Measurements from ENCODE around the gene MTMR11. TPM values are rescaled to one million over a fixed set of nuclear protein-coding genes. Genes with fewer than 3 reads are reported as not detected.
A peak's percentile ranks its signal among the peaks of the same experiment; 100 is the strongest.
"Not testable (repeated sequence)": the region's sequence is repeated elsewhere in the genome, so short reads cannot be mapped to it uniquely, and the experiment has no call there.

The MTMR11 gene
- 100 to 1,000 TPM; 176 to 247 TPM for total RNA-seq
- long read RNA-seq, partial matches to known transcripts: 61 of 102 reads
- long read RNA-seq, other reads (novel, unspliced or antisense): 36 of 102 reads

- intact Hi-C loops (cut with DNase I, micrococcal nuclease): no loop called here
- ATAC-seq: peak; percentile 67
- DNase-seq: peak; percentile 63 to 67
These were observed at the start of gene MTMR11 for GRCh38 chr1:149936170-149936991. MTMR11 (minus strand) TSS chr1:149936879; CDS start chr1:149936647, 232 bp downstream.

- ATAC-seq: peak; percentile 68
- intact Hi-C loops (cut with DNase I, micrococcal nuclease): no loop called here
- DNase-seq: no peak
These were observed 43.4 kb upstream of the MTMR11 start for GRCh38 chr1:149979972-149980540.

- intact Hi-C loops (cut with DNase I, micrococcal nuclease): no loop called here
- no peak for DNase-seq
- ATAC-seq: no peak
These were observed 42.7 kb upstream of the MTMR11 start for GRCh38 chr1:149979245-149979971.

GRCh38 chr1:149978547-149979023 is 41.9 kb upstream of the MTMR11 start:
- intact Hi-C loops (cut with DNase I, micrococcal nuclease): no loop called here
- ATAC-seq: peak; percentile 62
- DNase-seq: peak in 1 of 2 donors; percentile 28

- DNase-seq: no peak
- intact Hi-C loops (cut with DNase I, micrococcal nuclease): no loop called here
- no peak for ATAC-seq
These were observed 40.7 kb upstream of the MTMR11 start for GRCh38 chr1:149977345-149977744.

GRCh38 chr1:149972547-149972946 is 35.9 kb upstream of the MTMR11 start:
- intact Hi-C loops (cut with DNase I, micrococcal nuclease): no loop called here
- ATAC-seq (no peak), DNase-seq (no peak)

- no peak for ATAC-seq
- intact Hi-C loops (cut with DNase I, micrococcal nuclease): no loop called here
- no peak for DNase-seq
These were observed 31.0 kb upstream of the MTMR11 start for GRCh38 chr1:149967646-149968045.

- intact Hi-C loops (cut with DNase I, micrococcal nuclease): no loop called here
- ATAC-seq: no peak
These were observed 30.4 kb upstream of the MTMR11 start for GRCh38 chr1:149967041-149967440.

GRCh38 chr1:149966405-149966804 is 29.7 kb upstream of the MTMR11 start:
- intact Hi-C loops (cut with DNase I, micrococcal nuclease): no loop called here
- DNase-seq: no peak
- no peak for ATAC-seq

More at GRCh38 chr1:149967041-149967440, 30.4 kb upstream of the MTMR11 start:
- DNase-seq: no peak

- peak; percentile 21 for ATAC-seq
- intact Hi-C loops (cut with DNase I, micrococcal nuclease): no loop called here
- no peak for DNase-seq
These were observed 28.8 kb upstream of the MTMR11 start for GRCh38 chr1:149965440-149965839.

GRCh38 chr1:149963358-149963757 is 26.7 kb upstream of the MTMR11 start:
- no peak for DNase-seq
- no peak for ATAC-seq
- intact Hi-C loops (cut with DNase I, micrococcal nuclease): loop anchor here in 1 of 2 donors (2.0 to 5.0 kb wide), 2 partner anchors 87 to 214 kb away; no protein-coding TSS in a partner anchor

GRCh38 chr1:149962736-149963135 is 26.1 kb upstream of the MTMR11 start:
- intact Hi-C loops (cut with DNase I, micrococcal nuclease): loop anchor here in 1 of 2 donors (2.0 to 5.0 kb wide), 2 partner anchors 88 to 215 kb away; no protein-coding TSS in a partner anchor
- no peak for DNase-seq
- no peak for ATAC-seq

- intact Hi-C loops (cut with DNase I, micrococcal nuclease): loop anchor here in 1 of 2 donors (2.0 to 5.0 kb wide), 2 partner anchors 89 to 215 kb away; no protein-coding TSS in a partner anchor
- ATAC-seq: peak; percentile 95
- DNase-seq: peak in 1 of 2 donors; percentile 31
These were observed 25.5 kb upstream of the MTMR11 start for GRCh38 chr1:149962039-149962647.

GRCh38 chr1:149957548-149957947 is 20.9 kb upstream of the MTMR11 start:
- intact Hi-C loops (cut with DNase I, micrococcal nuclease); ATAC-seq; DNase-seq: not testable (repeated sequence)

- ATAC-seq (no peak), DNase-seq (no peak)
- intact Hi-C loops (cut with DNase I, micrococcal nuclease): no loop called here
These were observed 13.2 kb upstream of the MTMR11 start for GRCh38 chr1:149949911-149950310.

- ATAC-seq (no peak), DNase-seq (no peak)
- intact Hi-C loops (cut with DNase I, micrococcal nuclease): no loop called here
These were observed 8.5 kb upstream of the MTMR11 start for GRCh38 chr1:149945206-149945605.

GRCh38 chr1:149942885-149943284 is 6.2 kb upstream of the MTMR11 start:
- intact Hi-C loops (cut with DNase I, micrococcal nuclease): no loop called here
- no peak for DNase-seq
- ATAC-seq: peak; percentile 57

GRCh38 chr1:149942207-149942606 is 5.5 kb upstream of the MTMR11 start:
- intact Hi-C loops (cut with DNase I, micrococcal nuclease): no loop called here
- DNase-seq (peak in 1 of 2 donors; percentile 49), ATAC-seq (peak; percentile 32)

- intact Hi-C loops (cut with DNase I, micrococcal nuclease): no loop called here
- DNase-seq: no peak
- no peak for ATAC-seq
These were observed 3.7 kb upstream of the MTMR11 start for GRCh38 chr1:149940427-149940826.
